Measurements from ENCODE around the gene P2RX7.

Gene P2RX7

DNA sequence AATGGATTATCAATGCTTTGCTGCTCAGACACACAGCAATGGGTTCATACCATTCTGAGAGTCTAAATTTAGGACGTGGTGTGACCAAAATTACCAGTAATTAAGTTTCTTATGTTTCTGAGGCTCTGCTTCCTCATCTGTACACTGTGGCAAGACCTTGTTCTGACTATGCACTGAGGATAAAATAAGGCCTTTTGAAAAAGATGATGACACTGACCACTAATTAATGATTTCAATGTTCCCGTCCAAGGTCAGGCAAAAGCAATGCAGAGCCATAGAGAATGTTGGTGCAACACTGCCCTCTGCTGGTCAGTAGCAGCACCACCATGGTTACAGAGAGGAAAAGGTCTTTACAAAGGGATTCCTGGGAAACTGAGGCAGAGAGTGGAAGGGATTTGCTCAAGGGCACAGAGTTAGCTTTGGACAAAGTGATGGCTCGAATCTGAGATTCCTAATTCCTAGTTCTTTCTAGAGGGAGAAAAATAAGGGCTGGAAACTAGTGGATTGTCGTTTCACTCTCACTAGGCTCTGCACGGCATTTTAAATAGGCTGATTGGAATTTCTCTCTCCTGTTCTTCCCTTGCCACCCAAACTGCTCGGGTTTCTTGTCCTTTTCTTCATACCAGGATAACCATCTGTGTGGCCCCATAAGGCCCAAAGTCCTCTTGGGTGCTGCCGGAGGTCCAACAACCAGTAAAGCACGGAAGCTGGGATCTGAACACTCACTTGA, 22.3 kb upstream of the P2RX7 start:
- DNase-seq (ENCODE audit: low read depth, low spot score), result peak; percentile 81

DNA sequence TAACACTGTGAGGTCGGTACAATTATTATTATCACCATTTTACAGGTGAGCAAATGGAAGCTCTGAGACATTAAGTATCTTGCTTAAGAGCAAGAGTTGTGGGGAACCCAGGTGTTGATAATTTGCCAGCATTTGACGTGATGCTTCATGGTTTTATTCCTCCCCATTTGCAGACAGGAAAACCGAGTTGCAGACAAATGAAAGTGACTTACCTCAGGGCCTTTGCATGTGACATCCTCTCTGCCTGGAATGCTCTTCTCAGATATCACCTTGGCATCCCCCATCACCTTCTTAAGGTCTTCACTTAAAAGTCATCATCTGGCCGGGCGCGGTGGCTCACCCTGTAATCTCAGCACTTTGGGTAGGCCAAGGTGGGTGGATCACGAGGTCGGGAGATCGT, 21.0 kb upstream of the P2RX7 start:
- DNase-seq (ENCODE audit: low read depth, low spot score), result no peak

DNA sequence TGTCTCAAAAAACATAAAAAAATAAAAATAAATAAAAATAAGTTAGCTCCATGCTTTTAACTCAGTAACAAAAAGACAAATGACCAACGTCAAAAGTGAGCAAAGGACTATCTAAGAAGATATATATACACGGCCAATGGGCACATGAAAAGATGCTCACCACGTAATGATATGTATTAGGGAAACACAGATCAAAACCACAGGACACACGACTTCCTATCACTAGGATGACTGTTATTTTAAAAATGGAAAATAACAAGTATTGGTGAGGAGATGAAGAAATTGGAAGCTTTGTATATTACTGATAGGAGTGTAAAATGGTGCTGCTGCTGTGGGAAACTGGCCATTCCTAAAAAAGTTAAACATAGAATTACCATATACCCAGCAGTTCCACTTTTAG, 20.2 kb upstream of the P2RX7 start:
- DNase-seq (ENCODE audit: low read depth, low spot score), result no peak

DNA sequence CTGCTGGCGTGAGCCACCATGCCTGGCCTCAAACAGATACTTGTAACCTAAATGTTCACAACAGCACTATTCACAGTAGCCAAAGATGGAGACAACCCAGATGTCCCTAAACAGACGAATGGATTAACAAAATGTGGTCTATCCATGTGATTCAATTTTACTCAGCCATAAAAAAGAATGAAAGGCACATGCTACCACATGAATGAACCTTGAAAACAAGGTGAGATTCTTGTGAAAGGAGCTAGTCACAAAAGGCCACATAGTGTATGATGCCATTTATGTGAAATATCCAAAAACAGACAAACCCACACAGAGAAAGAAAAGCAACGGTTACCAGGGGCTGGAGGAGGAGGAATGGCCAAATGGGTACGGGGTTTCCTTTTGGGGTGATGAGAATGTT, 19.6 kb upstream of the P2RX7 start:
- DNase-seq (ENCODE audit: low read depth, low spot score), result no peak

DNA sequence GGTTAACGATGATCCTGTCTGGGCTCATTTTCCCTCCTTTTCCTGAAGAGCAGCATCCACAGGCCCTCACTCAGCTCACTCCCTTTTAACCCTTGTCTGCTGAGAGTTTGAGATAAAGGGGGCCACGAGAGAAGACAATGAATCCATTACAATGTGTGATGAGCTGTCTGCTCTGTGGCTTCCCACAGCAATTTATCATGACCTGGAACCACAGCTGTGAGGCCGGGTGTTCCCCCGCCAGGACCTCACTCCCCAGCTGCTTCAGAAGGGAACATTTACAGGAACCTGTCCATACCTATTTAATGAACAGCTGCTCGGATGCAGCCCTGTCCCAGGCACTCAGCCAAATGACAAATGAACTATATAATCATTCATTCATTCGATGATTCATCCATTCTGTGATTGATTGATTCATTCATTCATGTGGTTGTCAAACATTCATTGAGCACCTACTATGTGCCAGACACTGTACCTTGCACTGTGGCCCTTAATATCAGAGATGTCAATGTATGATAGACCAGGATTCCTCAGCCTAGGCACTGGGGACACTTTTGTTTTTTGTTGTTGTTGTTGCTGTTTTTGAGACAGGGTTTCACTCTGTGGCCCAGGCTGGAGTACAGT, 18.5 kb upstream of the P2RX7 start:
- DNase-seq (ENCODE audit: low read depth, low spot score), result no peak

DNA sequence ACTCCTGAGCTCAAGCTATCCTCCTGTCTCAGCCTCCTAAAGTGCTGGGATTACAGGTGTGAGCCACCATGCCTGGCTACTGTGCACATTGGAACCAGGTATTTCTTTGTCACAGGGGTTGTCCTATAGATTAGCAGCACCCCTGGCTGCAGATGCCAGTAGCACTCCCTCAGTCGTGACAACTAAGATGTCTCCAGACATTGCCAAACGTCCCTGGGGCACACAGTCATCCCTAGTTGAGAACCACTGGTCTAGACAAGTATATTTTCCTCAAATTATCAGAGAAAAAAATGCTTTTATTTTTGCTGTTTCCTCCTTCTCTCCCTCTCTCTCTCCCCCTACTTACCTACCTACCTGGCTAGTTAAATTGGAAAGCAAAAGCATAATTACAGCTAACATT, 17.9 kb upstream of the P2RX7 start:
- DNase-seq (ENCODE audit: low read depth, low spot score), result no peak

DNA sequence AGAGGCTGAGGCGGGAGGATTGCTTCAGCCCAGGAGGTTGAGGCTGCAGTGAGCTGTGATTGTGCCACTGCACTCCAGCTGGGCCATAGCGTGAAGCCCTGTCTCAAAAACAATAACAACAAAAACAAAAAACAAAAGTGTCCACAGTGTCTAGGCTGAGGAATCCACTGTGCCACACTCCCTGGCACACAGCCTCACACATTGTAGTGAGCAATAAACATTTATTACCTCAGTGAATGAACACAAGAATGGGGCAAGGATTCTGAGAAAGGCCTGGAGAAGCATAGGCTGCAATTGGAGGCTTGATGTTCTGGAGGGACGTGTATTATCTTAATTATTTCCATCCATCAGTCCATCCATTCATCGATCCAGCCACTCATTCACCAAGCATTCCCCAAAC, 17.1 kb upstream of the P2RX7 start:
- DNase-seq (ENCODE audit: low read depth, low spot score), result no peak

DNA sequence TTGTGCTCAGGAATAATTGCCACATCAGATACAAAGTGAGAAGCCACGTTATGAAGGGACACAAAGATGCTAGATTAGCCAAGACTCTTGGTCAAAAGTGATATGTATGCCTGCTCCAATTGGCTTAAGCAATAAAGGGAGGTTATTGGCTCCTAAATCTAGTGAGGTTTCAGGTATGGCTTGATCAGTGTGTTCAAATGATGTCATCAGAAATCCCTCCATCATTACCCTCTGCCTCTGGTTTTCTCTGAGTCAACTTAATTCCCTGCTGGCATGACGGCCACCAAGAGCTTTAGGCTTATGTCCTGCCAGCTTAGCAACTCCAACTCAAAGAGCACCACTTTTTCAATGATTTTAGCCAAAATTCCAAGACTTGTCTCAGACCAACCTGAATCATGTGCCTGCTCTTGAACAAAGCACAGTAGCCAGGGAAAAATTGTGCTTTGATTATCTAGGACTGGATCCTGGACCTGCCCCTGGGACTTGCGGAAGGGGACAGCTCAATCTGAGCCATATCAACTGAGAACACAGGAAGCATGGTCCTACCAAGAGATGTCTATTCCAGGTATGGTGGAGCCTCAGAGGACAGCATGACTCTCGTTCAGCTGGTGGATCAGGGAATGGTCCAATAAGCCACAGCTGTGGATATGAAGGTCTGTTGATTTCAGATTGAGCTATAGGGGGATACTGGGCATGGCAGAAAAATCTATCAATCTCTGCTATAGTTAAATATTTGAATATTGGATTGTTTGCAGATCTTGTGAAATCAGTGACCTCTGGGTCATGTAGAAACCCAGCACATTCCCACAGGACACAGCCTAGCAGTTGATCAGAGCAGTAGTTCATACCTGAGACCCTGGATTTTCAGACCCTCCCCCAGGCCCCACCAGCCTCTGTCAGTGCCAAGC, 16.1 kb upstream of the P2RX7 start:
- no peak for DNase-seq (ENCODE audit: low read depth, low spot score)

DNA sequence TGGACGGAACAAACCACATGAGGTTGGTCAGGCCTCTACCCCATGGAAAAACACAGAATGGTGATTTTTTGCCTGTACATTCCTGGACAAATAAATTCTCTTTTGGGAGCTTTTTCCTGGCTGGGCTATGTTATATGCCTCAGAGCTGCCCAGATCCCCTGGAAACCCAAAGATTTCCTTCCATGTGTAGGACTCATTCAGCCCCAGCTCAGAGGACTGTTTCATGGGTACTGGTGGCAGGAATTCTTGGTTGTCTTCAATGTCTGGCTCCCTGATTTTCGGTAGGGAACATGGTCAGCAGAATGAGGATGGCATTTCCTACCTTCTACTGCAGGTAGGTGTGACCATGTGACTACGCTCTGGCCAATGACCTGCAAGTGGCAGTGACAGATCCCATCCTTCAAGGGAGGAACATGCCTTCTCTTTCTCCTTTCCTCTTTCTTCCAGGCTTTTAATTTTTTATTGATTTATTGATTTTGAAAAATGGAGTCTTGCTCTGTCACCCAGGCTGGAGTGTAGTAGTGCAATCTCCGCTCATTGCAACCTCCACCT, 15.4 kb upstream of the P2RX7 start:
- no peak for DNase-seq (ENCODE audit: low read depth, low spot score)

DNA sequence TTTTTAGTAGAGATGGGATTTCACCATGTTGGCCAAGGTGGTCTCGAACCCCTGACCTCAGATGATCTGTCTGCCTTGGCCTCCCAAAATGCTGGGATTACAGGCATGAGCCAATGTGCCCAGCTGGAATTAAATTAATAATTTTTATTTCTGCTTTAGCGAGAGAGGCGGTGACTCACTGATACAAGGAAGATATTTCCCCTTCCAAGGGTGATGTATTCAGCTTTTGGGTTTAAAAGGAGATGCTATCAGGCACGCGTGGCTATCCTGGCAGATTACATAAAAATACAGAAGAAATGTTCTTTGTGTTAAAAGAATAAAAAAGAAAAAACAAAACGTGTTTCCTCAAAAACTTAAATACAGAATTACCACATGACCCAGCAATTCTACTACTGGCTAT, 12.4 kb upstream of the P2RX7 start:
- DNase-seq (ENCODE audit: low read depth, low spot score), result no peak

DNA sequence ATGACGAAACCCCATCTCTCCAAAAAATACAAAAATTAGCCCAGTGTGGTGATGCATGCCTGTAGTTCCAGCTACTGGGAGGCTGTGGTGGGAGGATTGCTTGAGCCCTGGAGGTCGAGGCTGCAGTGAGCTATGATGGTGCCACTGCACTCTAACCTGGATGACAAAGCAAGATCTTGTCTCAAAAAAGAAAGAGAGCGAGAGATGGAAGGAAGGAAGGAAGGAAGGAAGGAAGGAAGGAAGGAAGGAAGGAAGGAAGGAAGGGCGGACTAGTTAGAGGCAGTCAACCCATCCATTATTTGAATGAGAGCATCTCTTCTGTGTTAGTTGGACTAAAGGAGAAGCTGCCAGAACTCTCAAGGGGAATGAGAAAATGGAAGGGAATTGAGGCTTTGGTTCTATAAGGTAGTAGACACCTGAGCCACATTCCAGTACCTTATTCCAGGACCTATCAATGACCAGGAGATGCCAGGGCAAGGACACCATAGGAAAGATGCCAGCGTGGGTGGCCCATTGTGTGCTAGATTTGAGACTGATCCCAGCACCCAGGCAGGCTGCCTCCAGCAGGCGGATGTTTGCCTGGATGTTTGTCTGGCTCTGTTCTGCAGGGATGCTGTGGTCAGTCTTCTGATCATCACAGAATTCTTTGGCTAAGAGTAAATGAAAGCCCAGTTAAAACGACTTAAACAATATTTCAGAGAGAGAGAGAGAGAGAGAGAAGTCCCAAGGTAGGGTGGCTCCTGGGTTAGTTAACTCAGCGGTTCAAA, 11.5 kb upstream of the P2RX7 start:
- DNase-seq (ENCODE audit: low read depth, low spot score), result no peak

DNA sequence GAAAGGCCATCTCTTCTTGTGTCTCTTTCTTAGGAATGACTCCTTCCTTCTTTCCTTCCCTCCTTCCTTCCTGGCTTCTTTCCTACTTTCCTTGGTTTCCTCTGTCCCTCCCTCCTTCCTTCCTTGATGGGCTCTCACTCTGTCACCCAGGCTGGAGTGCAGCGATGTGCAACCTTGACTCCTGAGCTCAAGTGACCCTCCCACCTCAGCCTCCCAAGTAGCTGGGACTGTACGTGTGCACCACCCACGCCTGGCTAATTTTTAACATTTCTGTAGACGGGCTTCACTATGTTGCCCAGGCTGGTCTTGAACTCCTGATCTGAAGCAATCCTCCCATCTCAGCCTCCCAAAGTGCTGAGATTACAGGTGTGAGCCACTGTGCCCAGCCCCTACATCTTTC, 10.9 kb upstream of the P2RX7 start:
- DNase-seq (ENCODE audit: low read depth, low spot score), result no peak

DNA sequence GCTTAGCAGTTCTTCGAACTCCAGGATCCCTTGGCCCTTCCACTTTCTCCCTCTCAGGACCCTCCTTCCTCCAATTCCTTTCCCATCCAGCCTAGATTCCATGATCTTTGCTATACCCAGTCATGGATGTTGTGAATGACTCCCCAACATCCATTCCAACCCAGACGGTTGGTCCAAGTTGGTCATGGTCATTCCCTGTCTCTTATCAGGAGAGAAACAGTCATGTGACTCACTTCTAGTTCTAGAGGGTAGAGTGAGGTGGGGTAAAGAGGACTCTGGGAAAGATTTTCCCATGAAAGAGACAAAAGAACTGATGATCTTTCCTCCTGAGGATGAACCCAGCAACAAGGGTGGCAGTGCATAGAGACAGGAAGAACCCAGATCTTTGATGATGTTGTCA, 9.2 kb upstream of the P2RX7 start:
- no peak for DNase-seq (ENCODE audit: low read depth, low spot score)

DNA sequence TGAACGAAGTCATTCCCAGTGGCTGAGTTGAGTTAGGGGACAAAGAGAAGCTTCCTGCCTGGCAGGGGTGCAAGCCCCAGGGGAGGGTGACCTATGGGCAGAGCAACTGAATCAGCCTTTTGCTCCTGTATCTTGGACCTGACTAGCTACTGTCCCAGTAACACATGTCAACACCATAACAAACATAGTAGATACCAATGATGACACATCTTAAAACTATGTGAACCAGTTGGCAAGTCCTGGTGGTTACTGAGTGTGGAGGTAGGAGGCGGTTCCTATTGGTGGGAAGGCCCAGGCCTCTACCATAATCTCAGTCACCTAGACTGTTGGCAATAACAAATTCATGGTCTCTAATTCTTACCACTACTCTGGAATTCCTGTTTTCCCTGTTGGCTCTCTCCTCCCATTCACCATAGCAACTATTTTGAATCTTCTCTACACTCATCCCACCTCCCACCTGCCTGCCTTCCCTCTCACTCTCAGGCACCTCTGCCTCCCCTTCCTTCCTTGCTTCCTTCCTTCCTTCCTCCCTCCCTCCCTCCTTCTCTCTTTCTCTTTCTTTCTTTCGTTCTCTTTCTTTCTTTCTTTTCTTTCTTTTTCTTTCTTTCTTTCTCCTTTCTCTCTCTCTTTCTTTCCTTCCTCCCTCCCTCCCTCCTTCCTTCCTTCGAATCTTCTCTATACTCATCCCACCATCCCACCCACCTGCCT, 8.1 kb upstream of the P2RX7 start:
- DNase-seq (ENCODE audit: low read depth, low spot score), result peak; percentile 96

DNA sequence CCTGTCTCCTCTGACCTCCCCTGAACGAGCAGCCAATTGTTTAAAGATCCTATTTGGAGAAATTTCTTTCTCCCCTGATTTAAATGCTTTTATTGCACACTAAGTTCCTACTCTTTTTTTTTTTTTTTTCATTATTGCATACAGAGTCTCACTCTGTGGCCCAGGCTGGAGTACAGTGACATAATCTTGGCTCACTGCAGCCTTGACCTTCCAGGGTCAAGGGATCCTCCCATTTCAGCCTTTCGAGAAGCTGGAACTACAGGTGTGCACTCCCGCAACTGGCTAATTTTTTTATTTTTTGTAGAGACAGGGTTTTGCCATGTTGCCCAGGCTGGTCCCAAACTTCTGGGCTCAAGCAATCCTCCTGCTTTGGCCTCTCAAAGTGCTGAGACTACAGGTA, 5.2 kb upstream of the P2RX7 start:
- DNase-seq (ENCODE audit: low read depth, low spot score), result no peak

DNA sequence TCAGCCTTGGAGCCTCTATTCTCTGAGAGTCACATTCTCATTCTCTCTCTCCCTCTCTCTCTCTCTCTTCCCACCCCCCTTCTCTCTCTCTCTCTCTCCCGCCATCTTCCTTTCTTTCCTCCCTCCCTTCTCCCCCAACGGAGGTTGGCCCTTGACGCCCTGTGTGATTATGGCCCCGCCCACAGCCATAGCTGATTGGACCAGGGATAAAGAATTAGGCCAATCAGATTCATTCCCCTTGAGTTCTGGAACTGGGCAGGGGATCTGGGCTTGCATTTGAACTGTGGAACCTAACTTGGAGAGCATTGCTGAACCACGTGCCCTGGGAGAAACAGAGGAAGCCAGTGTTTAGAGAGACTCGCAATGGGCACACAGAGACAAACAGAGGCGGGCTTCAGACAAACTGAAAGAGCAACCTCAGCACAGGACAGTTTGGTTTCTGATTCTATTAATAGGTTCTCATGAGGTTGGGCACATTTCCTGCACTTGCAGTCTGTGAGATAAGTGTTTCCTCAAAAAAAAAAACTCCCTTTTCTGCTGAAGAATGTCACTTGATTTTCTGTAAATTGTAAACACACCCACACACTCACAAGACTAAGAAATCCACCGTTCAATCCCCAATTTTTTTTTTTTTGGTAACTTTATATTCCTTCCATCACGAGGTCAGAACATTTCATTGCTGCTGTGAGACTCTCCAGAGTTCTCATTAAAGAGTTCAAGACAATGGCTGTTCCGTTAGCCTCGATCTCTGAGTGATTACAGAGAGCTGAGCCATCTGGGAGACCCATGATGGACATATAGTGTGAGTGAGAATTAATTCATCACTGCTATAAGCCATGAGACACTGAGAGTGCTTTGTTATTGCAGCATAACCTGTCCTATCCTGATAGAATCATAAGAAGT, 3.5 kb upstream of the P2RX7 start:
- peak; percentile 21 for DNase-seq (ENCODE audit: low read depth, low spot score)

DNA sequence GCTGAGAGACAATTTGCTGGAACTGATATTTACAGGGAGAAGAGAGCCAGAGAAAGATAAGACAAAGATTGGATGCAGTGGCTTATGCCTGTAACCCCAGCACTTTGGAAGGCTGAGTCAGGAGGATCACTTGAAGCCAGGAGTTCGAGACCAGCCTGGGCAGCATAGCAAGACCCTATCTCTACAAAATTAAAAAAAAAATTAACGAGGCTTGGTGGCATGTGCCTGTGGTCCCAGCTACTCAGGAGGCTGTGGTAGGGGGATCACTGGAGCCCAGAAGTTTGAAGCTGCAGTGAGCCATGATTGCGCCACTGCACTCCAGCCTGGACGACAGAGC, 2.9 kb upstream of the P2RX7 start:
- no peak for DNase-seq (ENCODE audit: low read depth, low spot score)

DNA sequence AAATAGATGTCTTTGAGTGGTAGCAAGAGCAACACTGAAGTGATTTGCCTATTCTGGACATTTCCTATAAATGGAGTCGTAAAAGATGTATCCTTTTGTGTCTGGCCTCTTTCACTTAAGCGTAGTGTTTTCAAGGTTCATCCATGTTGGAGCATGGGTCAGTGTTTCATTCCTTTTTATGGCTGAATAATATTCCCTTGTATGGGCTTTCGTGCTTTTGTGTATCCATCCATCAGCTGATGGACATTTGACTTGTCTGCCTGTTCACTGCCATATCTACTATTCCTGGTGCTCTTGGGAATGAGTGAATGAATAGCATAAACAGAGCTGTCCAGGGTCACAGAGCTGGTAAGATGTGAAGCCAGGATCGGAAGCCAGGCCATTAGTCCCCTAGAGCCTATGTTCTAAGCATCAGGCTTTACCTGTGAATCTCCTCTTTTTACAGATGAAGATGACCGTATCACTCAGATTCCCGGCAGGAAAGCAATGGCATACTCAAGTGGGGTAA, 1.8 kb upstream of the P2RX7 start:
- DNase-seq (ENCODE audit: low read depth, low spot score), result no peak

DNA sequence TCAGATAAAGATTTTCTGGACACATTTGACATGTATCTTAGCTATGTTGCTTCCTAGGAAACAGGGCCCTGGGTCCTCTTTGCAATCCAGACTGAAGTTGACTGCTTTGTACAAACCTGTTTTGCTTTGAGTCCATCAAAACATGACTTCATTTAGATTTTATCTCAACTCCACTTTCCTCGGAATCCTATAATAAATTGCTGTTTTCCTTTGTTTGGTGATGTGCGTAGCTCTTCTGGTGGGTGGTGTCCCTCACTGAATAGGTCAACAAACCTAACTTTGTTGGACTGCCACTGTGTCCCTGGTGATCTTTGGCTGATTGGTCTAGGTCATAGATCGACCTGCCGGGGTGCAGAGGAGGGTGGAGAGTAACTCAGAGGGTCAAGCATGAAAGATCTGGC, 735 bp upstream of the P2RX7 start:
- no peak for DNase-seq (ENCODE audit: low read depth, low spot score)

DNA sequence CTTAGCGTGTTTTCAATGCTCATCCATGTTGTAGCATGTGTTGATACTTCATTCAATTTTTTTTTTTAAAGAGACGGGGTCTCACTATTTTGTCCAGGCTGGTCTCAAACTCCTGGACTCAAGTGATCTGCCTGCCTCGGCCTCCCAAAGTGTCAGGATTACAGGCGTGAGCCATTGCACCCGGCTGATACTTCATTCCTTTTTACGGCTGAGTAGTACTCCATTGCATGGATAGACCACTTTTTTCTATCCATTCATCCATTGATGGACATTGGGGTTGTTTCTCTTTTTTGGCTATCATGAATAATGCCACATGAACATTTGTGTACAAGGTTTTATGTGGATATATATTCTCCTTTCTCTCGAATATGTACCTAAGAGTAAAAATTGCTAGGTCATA, 1.2 kb downstream of the P2RX7 start:
- DNase-seq (ENCODE audit: low read depth, low spot score), result no peak
